Skin epidermis (tissue), 12 donors: ENCODE measurements around the gene TSPAN14.

Experiments
- H3K27ac ChIP-seq, 21 experiments: fragments of 200-600 bp; sonication (generic) in 11 of 21; one replicate each; pipeline ENCODE4 v1.5.0; 2020; ENCODE audit warnings: mild to moderate bottlenecking in 3 of 21, inconsistent platforms in 2 of 21, moderate library complexity in 2 of 21
- H3K4me3 ChIP-seq, 7 experiments: fragments of 200-600 bp; sonication (generic) in 2 of 7; one replicate each; pipeline ENCODE4 v1.5.0; 2020; ENCODE audit warnings: inconsistent platforms in 2 of 7, mild to moderate bottlenecking in 2 of 7, moderate library complexity in 1 of 7

TSPAN14 gene

GRCh38 chr10:80552151-80552646, 98.1 kb downstream of the TSPAN14 start:
- H3K27ac ChIP-seq: no peak overlapping the region
- H3K4me3 ChIP-seq: no peak overlapping the region

- Histone ChIP-seq H3K27ac (no peak overlapping the region), H3K4me3 (no peak overlapping the region)
Observed at GRCh38 chr10:80553436-80553835, 99.3 kb downstream of the TSPAN14 start.

DNA sequence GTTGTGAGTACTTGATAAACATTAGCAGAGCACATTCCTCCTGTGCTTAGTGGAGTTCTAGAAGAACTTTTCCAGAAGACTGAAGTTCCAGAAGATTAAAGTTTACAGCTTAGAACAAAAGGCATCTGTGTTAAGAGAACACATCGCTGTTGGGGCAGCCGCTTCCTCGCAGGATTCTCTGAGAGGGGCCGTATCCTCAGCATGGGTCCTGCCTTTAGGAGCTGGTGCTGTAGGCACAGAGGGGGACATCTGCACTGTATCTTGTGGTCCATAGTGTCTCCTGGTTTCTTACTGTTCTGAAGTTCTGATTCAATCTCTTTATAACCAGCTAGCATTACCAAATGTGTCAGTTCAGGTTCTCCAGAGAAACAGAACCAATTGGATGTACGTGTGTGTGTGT, 99.9 kb downstream of the TSPAN14 start:
- H3K27ac ChIP-seq: no peak overlapping the region
- H3K4me3 ChIP-seq: no peak overlapping the region

DNA sequence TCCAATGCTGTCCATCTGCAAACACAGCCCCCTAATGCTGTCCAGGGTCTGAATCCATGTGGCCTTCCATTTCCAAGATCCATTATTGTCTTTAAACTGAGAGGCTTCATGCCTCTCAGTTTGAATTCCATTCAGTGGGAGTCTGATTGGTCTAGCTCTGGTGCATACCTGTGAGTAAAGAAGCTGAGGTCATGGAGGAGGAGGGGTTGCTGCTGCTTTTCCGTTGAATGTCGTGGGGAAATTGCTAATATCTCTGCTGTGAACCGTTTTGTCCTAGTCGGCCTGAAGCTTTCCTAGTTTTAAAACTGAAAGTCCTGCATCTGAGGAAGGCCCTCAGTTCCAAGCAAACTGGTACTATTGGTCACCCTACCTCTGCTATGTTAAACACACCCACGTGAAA, 101.3 kb downstream of the TSPAN14 start:
- no peak overlapping the region for H3K27ac ChIP-seq
- H3K4me3 ChIP-seq: no peak overlapping the region

- no peak overlapping the region for H3K27ac ChIP-seq
Observed at GRCh38 chr10:80561950-80562349, 107.8 kb downstream of the TSPAN14 start.

DNA sequence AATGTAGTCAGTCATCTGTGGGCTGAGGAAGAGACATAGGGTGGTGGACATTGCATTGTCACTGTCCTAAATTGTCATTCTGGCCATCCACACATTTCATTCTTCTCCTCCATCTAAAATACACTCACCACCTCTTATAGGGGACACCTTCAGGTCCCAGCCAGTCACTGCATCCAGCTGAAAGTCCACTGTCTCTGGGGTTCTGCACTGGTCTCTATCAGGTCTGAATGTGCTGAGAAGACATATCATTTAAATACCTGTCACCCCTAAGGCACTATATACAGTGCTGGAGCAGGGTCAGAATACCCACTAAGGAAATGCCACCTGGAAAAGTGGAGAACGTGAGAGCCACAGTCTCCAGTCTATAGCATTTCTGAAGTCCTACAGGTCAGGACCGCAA, 113.2 kb downstream of the TSPAN14 start:
- Histone ChIP-seq H3K4me3 (no peak overlapping the region), H3K27ac (no peak overlapping the region)

More at GRCh38 chr10:80561950-80562349, 107.8 kb downstream of the TSPAN14 start:
- H3K4me3 ChIP-seq: no peak overlapping the region

- no peak overlapping the region for H3K4me3 ChIP-seq
- no peak overlapping the region for H3K27ac ChIP-seq
Observed at GRCh38 chr10:80569131-80569895, 115.2 kb downstream of the TSPAN14 start.

DNA sequence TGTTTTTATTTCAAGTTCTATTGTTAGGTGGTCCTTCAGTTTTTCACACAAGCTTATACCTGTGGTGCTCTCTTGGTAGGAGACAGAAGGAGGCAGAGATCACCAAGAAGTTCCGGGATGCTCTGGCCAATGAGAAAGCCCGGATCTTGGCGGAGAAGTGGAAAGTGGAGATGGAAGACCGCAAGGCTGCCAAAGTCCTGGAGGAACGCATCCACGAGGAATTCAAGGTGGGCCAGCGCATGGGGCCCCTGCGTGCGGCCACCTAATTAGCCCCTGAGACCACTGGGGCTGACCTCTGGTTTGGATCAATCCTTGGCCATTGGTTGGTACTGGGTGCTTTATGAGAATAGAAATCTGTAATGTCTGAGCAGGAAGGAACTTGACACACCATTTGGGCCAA, 117.2 kb downstream of the TSPAN14 start:
- no peak overlapping the region for H3K27ac ChIP-seq
- H3K4me3 ChIP-seq: no peak overlapping the region

GRCh38 chr10:80579181-80579763, 125.2 kb downstream of the TSPAN14 start:
- Histone ChIP-seq H3K4me3 (no peak overlapping the region), H3K27ac (no peak overlapping the region)

GRCh38 chr10:80579849-80580637, 125.9 kb downstream of the TSPAN14 start:
- no peak overlapping the region for H3K27ac ChIP-seq
- H3K4me3 ChIP-seq: no peak overlapping the region

GRCh38 chr10:80580638-80581468, 126.7 kb downstream of the TSPAN14 start:
- Histone ChIP-seq H3K27ac (no peak overlapping the region), H3K4me3 (no peak overlapping the region)

DNA sequence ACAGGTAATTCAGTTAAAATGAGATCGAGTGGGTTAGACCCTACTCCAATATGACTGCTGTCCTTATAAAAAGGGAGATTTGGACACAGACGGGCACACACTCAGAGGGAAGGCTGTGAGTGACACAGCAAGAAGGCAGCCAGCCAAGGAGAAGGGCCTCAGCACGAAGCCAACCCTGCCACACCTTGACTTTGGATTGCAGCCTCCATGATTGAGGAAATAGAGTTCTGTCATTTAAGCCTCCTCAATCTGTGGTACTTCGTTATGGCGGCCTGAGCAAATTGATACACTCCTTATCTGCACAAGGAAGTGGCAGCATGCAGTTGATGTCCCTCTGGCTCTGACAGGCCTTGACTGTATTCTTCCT, 127.3 kb downstream of the TSPAN14 start:
- Histone ChIP-seq H3K27ac (no peak overlapping the region), H3K4me3 (no peak overlapping the region)

DNA sequence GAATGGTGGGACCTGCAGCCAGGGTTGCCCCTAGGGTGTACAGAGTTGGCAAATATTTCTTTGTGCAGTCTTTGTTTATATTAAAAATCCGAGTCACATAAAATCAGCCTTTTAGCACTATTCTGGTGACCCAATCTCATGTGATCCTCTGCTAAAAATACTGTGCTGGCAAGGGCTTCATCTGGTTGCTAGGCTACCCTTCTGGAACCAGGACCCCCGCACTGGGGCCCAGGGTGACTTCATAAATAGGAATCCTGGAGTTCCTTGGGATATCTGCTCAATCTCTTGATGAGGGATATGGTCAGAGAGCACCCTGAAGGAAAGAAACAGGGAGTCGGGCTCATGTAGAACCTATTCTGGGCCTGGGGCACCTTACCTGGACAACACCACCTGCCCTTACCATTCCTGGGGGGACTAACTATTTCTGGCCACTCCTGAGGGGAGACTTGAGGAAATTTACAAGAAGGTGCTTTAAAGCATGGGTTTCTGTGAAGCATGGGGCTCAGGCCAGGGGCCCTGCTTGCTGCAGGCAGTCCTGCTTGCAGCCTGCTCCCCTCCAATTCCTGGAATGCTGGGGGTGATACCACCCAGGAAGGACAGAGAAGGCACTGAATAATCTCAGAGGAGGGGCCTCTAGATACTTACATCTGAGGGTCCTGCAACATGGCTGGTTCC, 128.3 kb downstream of the TSPAN14 start:
- H3K27ac ChIP-seq: no peak overlapping the region
- no peak overlapping the region for H3K4me3 ChIP-seq
